SKM-1 treated with dmso at 0.1 percent for 144 hours (cell line): ENCODE results near the gene OXNAD1.

ENCODE experiments used
- DNase-seq: peaks from one replicate; lab custom pipeline; 2025; ENCODE audit not compliant: unreplicated experiment; lab: John Stamatoyannopoulos, UW

Gene OXNAD1

DNA sequence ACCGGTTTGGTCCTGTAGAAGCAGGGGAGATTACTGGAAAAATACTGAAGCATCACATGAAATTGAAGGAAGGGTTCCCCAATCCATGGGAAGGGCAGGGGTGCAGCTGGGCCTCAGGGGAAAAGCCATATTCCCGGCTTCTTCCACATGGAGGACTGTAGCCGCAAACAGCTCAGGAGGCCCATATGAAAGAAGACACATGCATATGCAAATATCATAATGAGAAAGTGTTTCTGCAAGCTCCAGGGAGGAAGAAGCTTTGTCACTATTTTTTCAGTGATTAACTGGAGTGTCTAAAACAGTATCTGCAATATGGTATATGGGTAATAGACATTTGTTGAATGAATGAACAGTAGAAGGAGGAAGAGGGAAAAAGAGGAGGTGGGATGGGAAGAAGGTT lies 19.4 kb upstream of the OXNAD1 start:
- no peak for DNase-seq

DNA sequence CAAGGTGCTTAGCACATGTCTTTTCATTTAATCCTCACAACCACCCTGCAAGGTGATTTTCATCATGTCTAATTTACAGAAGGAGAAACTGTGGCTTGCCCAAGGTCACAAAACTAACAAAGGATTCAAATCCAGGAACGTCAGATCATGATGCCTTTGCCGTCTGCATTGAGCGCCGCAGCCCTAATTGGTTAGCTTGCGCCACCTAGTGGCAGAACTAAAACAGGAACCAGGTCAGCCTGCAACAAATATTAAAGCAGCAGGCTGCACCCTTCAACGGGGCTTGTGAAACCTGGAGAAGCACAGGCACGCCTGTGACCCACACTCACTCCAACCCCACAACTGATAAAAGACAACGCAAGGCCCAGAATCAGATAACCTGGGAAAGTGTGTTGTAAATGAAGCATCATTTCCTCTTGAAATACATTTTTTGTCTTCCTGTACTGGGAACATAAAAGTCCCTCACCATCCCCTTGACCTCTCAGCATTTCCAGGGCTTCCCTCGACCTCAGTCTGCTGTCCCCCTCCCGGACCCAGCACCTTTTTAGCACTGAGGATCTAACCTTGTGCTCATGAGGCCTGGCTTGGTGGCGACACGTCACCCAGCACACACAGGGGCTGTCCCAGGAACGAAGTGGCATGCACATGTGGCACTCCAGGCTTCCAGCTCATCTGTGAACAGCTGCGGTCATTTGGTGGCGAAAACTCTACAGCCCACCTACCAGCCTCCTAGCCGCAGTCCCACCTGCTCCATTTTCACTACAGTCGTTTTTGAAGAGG lies 17.5 kb upstream of the OXNAD1 start:
- DNase-seq, result peak; percentile 83

DNA sequence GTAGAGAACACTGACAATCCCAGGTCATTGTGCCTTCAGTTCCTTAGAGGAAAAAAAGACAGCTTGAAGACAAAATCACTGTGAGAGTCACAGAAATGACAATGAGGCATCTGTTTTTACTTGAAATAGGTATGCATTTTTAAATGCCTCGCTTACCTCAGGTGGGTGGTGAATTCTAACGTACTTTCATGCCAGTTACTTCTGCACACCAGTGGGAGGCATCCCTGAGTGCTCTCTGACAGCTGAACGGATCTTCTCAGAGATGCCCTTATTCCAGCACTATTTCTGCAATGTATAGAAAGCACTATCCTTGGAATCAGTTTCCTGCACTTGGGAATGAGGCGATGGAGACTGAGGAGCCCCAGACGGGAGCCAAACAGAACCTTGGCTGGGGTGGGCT lies 16.5 kb upstream of the OXNAD1 start:
- DNase-seq, result no peak

DNA sequence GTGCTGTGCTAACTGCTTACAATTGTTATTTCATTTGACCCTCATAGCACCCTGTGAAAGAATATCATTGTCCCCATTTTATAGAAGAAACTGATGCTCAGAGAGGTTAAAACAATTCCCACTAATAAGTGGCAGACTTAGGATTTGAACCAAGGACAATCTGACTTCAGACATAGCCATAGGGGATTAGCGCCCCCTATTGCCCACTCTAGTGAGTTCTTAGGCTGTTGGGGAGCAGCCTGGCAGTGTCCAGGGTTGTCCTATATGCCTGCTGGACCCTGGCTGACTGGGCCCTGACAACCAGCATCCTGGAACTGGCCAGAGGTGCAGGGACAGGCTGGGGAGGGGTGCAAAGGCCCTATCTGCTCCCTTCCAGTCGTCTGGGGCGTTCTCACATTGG lies 15.7 kb upstream of the OXNAD1 start:
- peak; percentile 5 for DNase-seq

DNA sequence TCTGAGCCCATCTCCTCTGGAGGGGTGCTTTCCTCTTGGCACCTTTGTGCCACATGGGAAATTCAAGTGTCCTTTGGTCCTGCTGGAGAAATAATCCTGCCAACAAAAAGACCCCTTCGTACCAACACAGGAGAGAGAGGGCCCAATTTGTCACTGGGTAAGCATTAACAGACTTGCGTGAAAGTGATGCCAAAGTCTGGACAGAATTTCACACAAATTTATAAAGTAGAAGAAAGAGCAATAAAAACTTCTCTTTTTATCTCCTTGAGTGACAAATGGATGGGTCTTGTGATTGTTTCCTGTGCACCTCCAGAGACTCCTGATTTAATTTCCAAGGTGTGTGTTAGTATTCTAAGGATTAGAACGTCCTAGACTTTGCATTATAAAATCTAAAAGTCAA lies 15.1 kb upstream of the OXNAD1 start:
- DNase-seq, result no peak

DNA sequence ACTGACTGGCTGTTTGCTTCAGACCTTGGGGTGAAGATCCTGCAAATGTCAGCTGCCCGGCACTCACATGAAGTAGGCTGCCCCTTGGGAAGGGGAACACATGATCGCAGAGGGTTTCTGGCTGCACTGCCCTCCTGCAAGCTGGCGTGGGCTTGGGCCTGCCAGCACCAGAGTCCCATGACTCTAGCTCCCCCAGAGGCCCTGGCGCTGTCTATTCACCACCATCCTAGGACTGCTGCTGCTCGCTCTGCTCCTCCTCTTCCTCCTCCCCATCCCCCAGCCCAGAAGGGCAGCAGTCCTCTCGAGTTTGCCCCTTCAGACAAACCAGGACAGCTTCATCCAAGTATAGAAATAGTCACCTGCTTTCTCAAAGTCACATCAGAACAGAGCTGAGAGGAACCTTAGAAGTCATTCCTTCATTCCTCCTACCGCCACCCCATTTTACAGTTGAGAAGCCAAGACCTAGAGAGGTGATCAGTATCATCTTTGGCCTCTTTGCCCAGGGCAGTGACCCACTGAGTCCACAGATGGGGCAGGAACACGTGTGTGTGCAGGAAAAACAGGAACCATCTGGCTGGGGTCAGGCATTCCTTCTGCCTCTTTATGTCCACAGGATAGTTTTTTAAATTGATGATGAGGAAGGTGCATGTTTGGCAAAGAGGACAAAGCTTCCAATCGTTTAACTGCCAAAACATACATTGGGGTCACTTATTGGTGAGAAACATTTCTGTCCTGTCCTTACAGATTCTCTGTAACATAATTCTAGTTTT lies 13.5 kb upstream of the OXNAD1 start:
- DNase-seq, result no peak

DNA sequence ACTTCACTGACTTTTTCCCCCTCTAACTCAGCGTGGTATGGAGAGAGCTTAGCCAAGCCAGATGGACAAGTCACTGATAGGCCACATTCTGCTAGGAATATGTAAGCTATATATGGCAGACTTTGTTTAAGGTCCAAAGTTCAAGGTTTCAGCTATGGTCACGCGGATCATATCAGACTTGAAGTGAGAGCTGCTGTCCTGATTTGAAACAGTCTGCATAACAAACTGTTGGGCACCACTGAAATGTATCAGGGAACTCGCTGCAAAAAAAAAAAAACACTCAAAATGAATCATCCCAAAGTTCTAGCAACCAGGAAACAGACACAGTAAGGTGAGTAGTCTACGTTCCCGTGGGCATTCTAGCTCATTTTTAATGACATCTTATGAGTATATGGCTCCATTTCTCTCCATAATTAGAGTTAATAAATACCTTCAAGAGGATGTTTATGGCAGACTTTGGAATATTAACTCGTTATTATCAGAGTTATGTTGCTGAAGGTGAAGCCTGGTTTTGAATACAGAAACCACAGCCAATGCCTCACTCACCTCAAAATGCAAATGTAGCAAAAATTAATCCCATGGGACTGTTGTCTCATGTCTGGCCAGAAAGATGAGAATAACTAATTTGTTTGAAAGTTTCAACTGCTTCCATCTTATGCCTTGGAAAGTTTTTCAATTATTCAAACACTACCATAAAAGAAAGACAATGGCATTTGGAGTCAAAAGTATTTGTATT lies 12.6 kb upstream of the OXNAD1 start:
- no peak for DNase-seq

DNA sequence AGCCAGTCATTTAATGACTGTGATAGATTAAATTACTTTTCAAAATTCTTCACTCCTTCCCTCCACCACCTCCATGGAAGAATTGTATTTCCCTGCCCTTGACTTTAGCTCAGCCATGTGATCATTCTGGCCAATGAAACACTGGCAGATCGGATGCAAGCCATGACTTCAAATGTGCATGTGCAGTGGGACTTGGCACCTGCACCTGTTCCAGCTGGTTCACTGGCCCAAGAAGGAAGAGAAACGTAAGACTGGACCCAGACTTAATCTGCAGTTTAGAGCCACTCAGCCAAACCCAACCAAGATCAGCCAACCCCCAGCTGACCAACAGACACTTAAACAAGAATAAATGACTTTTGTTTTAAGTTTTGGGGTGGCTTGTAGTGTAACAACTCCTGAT lies 12.0 kb upstream of the OXNAD1 start:
- no peak for DNase-seq

DNA sequence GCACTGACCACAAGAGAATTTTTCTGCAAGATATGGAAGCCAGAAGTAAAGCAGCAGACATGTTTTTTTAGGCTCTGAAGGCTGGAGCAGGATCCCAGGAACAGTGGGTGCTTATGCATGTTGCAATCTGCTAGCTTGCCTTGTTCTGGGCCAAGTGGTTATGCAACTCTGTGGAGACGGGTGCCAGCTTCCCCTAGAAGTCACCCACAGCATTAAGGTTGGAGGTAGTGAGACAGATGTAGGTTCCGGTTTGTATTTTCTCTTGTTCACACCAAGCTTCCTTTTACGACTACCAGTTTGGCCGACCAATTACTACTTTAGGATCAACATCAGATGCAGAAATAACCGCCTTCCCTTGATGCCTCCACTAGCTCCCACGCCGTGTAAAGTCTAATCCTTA lies 11.4 kb upstream of the OXNAD1 start:
- DNase-seq, result peak; percentile 92

DNA sequence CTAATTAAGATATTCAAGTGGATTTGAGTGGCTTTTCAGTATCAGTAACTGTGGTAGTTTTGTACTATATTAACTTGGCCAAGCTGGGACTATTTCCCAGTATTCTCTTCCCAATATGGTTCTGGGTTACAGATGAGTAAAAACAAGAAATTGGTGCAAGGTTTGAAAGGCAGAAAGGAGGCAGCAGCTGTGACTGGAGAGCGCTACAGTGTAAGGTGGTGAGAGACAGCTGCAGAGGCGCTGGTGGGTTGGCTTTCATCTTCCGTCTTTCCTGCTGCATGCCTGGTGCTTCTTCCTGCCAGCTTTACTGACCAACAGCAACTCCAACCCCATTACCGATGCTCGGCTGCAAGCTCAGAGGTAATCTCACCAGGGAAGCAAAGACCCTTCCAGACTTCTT lies 10.1 kb upstream of the OXNAD1 start:
- DNase-seq, result no peak

DNA sequence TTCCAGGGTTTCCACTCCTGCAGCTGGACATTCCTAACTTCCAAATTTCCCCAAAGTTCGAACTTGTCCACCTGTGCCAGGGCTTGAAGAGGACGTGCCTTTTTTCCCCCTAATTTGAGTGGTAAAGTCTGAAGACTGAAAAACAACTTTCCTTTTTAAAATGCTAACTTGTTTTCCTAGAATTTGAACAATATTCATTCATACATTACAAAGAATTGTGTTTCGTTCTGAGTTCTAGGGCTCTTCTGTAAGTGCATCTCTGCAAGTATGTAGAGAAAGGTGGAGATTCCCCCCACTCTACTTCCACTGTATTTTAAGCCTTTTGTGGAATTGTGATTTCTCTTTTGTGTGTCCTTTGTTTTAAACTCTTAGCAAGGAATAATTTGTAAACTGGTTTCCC lies 9.7 kb upstream of the OXNAD1 start:
- DNase-seq, result no peak

DNA sequence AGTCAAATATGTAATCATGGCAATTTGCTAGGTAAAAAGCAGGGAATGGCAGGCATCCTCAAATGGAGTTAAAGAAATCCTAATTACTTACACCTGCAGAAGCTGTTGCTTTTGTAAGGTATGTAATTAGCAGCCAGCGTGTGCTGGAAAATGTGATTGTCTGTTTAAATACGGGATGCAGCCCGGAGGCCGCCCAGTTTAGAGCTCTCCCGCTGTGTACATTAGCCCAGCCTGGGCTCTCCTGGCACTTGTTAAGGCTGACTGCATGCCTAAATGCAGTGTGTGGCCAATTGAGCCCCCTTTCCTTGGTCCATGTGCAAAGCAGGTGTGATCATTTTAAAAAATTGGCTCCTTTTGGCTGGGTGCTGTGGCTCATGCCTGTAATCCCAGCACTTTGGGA lies 9.3 kb upstream of the OXNAD1 start:
- DNase-seq, result no peak

DNA sequence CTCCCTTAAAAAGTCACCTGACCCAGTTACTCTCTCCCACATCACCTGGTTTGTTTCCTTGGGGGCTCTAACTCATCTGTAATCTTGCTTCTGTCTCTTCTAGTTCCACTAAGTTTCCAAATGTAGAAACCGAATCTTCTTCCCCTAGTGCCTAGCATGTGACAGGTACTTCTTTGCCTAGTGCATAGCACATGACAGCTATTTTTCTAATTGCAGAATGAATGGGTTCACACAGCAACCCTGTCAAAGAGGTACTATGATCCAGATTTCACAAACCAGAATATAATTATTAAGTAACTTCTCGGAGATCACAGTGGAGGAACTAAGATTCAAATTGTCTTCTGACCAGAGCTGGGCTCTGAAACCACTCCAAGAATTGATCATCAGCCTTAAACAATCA lies 7.7 kb upstream of the OXNAD1 start:
- DNase-seq, result no peak

DNA sequence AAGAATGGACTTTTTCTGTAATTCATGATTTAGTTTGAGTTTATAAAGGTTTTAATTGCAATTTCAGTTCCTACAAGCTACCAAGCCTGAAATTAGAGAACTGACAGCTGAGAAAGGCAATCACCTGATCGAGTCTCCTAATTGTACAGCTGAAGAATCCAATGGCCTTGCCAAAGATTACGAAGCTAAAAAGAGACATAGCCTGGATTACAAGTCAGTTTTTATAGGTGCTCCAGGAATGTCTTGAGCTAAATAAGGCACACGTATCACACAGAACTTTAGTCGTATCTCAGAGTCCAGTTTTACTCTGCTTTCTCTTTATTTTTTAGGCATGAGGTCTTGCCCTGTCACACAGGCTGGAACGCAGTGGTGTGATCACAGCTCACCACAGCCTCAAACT lies 6.8 kb upstream of the OXNAD1 start:
- DNase-seq, result no peak

DNA sequence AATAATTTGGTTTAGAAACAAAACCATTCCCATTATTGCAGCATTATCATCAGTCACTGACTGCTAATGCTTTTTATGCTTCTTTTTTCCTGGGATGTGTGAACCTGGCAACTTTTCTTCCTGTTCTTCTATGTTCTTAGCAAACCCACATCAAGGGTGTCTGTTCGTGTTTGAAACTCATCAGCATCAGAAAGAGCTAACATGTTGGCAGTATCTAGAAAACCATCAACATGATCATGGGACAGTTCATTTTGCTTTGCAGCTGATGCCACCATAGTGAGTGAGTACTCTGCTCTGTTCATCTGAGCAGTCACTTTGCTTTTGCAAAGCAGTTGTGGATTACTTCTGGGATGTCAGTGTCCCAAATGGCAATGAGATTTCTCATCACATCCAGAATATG lies 6.1 kb upstream of the OXNAD1 start:
- no peak for DNase-seq

DNA sequence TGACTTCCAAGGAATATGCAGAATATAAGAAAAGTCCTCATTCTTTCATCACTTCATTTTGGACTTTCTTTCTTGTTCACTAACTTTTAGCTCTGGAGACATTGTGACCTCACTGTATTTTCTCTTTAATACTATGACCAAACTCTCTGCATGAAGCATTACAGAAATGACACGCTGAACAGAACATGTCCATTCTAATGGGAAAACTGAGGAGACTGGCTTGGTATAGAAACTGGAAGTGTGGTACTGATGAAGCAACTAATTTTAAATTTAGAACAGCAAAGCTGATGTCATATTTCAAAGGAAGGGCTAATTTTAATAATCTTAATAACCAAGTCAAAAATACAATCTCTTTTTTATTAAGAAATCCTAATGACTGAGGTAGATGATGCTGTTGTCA lies 5.0 kb upstream of the OXNAD1 start:
- DNase-seq, result no peak

DNA sequence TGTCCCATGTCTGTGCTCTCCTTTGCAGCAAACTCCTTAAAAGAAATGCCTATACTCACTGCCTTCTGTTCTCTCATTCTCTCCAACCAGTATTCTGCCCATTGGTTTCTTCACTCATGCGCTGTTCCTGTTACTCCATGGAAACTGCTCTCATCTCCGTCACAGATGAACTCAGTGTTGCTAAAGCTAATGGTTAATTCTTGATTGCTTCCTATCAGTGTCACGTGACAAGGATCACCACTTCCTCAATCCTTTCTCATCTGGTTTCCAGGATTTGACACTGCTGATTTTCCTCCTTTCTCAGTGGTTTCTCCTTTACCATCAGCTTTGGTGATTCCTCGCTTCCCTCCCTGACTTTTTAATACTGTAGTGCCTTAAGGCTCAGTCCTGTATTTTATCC lies 2.8 kb upstream of the OXNAD1 start:
- no peak for DNase-seq

DNA sequence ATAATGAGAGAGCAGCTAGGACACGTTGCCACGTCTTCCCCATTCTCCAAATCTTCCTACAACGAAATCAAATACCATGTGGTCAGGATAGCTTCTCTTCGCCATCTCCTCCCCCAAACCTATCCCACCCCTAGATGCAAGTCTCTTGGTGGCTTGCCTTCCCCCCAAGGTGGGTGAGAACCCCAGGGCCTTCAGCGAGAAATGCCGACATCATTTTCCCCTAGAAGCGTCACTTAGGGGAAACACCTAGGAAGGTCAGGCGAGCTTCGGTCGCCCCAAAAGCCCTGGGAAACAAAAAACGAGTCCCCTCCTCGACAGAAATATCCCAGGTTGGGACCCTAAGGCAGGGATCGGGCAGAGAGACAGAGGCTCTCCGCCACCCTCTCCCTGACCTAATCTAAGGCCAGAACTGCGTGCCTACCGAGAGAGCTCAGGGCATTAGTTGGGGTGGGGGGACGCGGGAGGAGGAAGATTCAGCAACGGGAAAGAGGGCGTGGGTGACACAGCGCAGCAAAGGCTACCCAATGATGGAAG lies 771 bp upstream of the OXNAD1 start:
- DNase-seq, result no peak

DNA sequence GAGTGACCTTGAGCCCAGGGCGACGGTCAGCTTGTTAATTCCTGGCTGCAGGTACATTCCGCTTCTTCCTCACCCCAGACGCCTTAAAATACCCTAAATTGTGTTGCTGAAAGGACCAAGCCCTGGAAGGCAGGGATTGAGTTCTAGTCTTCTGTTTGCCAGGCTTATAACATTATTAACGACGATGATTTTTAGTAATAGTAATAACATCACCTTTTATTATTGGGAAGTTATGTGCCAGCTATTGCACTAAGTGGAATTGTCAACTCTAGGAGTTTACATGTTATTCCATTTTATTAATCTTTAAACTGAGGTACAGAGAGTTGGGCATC lies 409 bp downstream of the OXNAD1 start:
- DNase-seq, result no peak

DNA sequence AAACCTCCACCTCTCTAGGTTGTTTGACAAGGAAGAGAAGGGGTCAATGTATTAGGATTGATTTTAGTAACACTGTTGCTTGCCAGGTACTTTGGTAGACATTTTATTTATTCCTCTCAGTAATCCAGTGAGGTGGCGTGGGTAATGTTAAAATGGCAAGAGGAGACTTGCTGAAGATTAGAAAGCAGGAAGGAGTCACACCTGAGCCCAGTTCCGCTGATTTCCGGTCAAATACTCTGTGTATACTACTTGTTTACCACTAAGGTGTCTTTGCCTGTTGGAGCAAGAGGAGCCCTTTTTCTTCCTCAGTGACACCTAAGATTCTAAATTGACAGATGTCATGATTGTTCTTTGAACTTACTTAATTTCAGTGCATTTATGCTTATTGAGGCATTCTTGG lies 1.7 kb downstream of the OXNAD1 start:
- no peak for DNase-seq

DNA sequence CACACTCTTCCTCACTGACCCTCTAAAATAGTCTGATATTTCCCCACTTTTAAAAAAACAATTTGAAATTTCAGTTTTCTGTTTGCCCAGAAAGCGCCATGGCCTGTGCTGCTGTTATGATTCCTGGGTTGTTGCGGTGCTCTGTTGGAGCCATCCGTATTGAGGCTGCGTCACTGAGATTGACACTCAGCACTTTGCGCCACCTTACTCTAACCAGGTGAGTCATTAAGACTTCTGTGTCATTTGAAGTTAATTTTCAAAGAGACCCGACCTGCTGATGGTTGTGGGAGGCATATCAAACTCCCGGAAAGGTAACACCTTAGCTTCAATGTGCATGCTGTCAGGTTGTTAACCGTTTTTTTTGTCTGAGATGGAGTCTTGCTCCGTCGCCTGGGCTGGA lies 5.8 kb downstream of the OXNAD1 start:
- no peak for DNase-seq

DNA sequence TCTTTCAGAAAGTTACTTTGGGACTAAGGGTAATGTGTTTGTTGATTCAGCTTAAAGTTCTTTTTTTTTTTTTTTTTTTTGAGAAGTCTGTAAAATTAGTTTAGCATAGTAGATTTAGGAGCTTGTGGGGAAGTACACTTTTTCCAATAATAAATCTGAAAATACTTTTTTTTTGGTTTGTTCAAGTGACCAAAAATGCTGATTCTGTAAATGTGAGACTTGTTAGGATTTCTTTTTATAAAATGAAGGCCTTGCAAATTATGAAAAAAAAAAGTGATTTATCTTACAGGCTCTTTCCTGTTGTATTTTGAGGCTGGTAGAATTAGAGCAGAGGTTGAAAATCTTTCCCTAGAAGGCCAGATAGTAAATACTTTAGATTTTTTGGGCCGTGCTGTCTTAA lies 7.6 kb downstream of the OXNAD1 start:
- no peak for DNase-seq
